ENCODE measurements around the gene TRPM3. TPM values are rescaled to one million over a fixed set of nuclear protein-coding genes. Genes with fewer than 3 reads are reported as not detected.
A peak's percentile ranks its signal among the peaks of the same experiment; 100 is the strongest.

The TRPM3 gene
- total RNA-seq, 2 donors from 2014 or later, result not detected

DNA sequence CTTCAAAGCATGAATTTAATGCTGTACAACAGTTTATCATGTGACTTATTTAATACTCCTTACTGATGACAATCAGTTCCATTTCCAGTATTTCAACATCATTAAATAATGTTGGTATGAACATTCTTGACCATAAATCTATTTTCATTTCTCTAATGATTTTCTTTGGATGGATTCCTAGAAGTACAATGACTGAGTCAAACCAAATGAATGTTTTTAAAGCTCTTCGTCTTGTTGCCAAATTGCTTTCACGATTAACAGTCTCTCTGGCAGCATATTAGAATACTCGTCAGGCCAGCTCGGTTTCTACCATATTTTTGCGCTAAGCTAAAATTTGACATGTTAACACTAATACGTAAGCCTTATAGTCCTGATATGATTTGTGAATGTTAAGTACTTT is 197.0 kb downstream of the TRPM3 start:
- H3K4me3 Mint-ChIP-seq, result no peak overlapping the region
- no peaks in the 10 kb centered on the region for H3K4me1 Mint-ChIP-seq (ENCODE audit: low read depth)
- no peak for DNase-seq
- no peaks in the 10 kb centered on the region for H3K36me3 Mint-ChIP-seq (ENCODE audit: insufficient read depth in 2 of 2)
- H3K9me3 Mint-ChIP-seq, result no peaks in the 10 kb centered on the region
- no peaks in the 10 kb centered on the region for H3K27me3 Mint-ChIP-seq (ENCODE audit: low read depth)
- no peak overlapping the region for H3K27ac Mint-ChIP-seq
- no peak for ATAC-seq (replicated peaks in 1 of 2)

DNA sequence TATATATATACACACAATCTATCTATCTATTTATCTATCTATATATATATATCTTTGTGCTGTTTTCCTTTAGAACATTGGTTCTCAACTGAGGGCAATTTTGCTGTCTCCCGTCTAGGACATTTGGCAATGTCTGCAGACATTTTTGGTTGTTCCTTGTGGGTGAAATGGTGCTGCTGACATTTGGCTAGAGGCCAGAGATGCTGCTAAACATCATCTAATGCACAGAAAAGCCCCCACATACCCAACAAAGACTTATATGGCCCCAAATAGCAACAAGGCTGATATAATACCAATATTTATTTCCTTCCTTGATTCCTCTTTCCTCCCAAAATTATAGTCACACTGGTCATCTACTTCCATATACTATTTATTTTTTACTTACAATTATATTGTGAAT is 197.5 kb downstream of the TRPM3 start:
- no peak for ATAC-seq (replicated peaks in 1 of 2)
- Mint-ChIP-seq H3K9me3 (no peaks in the 10 kb centered on the region), H3K27ac (no peak overlapping the region)

DNA sequence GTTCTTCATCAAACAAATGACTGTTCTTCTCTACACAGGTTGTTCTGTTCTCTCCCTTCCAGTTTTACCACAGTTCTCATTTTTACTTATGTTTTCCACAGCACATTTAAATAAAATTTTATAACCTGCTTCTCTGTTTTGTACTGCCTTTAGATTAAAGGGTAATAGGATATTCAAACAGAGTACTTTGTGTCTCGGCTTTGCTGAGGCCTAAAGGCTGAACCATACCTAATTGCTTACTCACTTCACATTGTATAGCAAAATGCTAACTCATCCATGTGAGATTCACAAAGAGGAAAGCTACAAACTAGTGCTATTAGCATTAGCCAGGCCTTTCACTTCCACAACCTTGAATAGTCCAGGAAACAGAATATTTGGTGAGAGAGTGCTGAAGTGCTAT is 200.3 kb downstream of the TRPM3 start:
- ATAC-seq (replicated peaks in 1 of 2), result no peak
- DNase-seq, result no peak
- H3K27me3 Mint-ChIP-seq (ENCODE audit: low read depth), result no peaks in the 10 kb centered on the region
- H3K4me3 Mint-ChIP-seq, result no peak overlapping the region
- H3K36me3 Mint-ChIP-seq (ENCODE audit: insufficient read depth in 2 of 2), result no peaks in the 10 kb centered on the region
- no peak overlapping the region for H3K27ac Mint-ChIP-seq
- peaks cover 0 to 3% of the 10 kb centered on the region in 2 donors for H3K9me3 Mint-ChIP-seq
- no peaks in the 10 kb centered on the region for H3K4me1 Mint-ChIP-seq (ENCODE audit: low read depth)

More for the DNA sequence above, 197.5 kb downstream of the TRPM3 start:
- Mint-ChIP-seq H3K4me3 (no peak overlapping the region), H3K4me1 (ENCODE audit: low read depth) (no peaks in the 10 kb centered on the region), H3K27me3 (ENCODE audit: low read depth) (no peaks in the 10 kb centered on the region), H3K36me3 (ENCODE audit: insufficient read depth in 2 of 2) (no peaks in the 10 kb centered on the region)
- DNase-seq, result no peak

DNA sequence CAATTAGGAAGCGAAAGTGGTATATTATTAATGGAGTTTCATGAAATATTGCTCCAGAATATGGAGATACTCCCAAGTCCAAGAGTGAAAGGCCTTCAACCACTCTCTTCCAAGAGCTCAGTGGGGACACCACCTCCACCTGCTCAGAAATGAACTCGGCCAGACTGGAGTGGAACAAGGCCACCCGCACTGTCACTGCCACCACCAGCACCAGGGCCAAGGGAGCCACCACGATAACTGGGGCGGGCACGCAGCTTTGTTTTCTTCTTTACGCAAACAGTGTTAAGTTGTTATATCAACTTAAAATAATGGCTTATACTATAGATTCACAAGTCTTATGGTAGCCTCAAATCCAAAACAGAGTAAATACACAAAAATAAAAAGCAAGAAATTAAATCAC is 204.1 kb downstream of the TRPM3 start:
- H3K4me3 Mint-ChIP-seq, result no peak overlapping the region
- no peaks in the 10 kb centered on the region for H3K4me1 Mint-ChIP-seq (ENCODE audit: low read depth)

DNA sequence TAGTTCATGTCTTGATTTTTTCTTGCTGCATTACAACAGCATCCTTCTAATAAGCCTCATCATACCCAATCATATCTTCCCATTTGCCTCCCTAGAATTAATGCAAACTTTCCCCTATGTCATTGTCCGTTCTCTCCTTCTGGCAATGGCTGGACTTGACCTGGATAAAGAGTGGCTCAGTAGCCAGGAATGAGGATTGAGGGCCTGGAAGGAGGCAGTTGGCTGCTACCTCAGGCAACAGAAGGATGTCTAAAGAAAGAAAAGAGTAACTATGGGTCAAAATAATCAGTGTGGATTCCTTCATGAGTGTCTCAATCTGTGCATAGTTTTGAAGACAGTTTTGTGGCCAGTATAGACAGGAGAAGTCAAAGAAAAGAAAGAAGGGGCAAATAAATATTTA is 209.6 kb downstream of the TRPM3 start:
- H3K9me3 Mint-ChIP-seq, result no peaks in the 10 kb centered on the region

More for the DNA sequence above, 204.1 kb downstream of the TRPM3 start:
- ATAC-seq (replicated peaks in 1 of 2), result no peak
- DNase-seq, result no peak
- Mint-ChIP-seq H3K9me3 (peaks cover 0 to 3% of the 10 kb centered on the region in 2 donors), H3K27ac (no peak overlapping the region), H3K27me3 (ENCODE audit: low read depth) (no peaks in the 10 kb centered on the region), H3K36me3 (ENCODE audit: insufficient read depth in 2 of 2) (no peaks in the 10 kb centered on the region)

DNA sequence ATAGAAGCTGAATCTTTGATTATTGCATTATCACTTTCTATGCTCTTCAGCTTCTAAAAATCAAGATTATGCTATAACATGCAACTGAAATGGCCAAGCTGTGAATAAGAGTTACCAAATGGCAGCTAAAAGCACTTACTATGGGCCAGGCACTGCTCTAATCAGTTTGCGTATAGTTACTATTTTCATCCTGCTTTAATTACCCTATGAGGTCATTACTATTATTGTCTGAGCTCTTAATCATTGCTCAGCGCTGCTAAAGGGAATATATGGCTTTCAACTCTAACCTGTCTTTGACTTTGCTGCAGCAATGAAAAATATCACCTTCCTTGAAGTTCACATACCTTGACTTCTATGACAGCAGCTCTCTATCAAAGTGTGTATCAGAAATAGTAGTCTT is 210.8 kb downstream of the TRPM3 start:
- H3K4me3 Mint-ChIP-seq, result no peak overlapping the region
- ATAC-seq (replicated peaks in 1 of 2), result no peak

More for the DNA sequence above, 209.6 kb downstream of the TRPM3 start:
- no peak overlapping the region for H3K27ac Mint-ChIP-seq
- H3K4me1 Mint-ChIP-seq (ENCODE audit: low read depth), result no peaks in the 10 kb centered on the region
- H3K4me3 Mint-ChIP-seq, result no peak overlapping the region
- H3K36me3 Mint-ChIP-seq (ENCODE audit: insufficient read depth in 2 of 2), result no peaks in the 10 kb centered on the region
- DNase-seq (no peak), ATAC-seq (replicated peaks in 1 of 2) (no peak)
- H3K27me3 Mint-ChIP-seq (ENCODE audit: low read depth), result no peaks in the 10 kb centered on the region

DNA sequence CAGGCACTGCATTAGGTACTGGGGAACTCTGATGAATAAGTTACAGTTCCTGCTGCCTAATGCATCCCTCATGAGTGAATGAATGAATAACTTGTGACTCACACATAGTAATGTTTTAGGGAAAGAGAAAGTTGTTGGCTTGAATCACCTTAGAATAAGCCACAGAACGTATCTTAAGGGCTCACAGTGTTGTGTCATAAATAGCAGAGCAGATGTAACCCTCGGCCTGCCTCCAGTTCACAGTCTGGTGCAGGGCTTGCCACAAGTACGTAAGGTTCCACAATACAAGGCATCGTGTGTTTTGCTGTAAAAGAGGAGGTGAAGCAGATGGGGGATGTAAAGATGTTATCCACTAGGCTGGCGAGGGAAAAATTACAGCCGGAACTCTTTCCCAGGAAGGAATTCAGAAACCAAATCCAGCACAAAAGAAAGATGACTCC is 218.7 kb downstream of the TRPM3 start:
- ATAC-seq (replicated peaks in 1 of 2), result peak in 1 of 2 donors; percentile 51
- H3K9me3 Mint-ChIP-seq, result no peaks in the 10 kb centered on the region

More for the DNA sequence above, 210.8 kb downstream of the TRPM3 start:
- no peaks in the 10 kb centered on the region for H3K4me1 Mint-ChIP-seq (ENCODE audit: low read depth)
- no peak for DNase-seq
- H3K27ac Mint-ChIP-seq, result no peak overlapping the region
- no peaks in the 10 kb centered on the region for H3K27me3 Mint-ChIP-seq (ENCODE audit: low read depth)
- no peaks in the 10 kb centered on the region for H3K36me3 Mint-ChIP-seq (ENCODE audit: insufficient read depth in 2 of 2)
- no peaks in the 10 kb centered on the region for H3K9me3 Mint-ChIP-seq

DNA sequence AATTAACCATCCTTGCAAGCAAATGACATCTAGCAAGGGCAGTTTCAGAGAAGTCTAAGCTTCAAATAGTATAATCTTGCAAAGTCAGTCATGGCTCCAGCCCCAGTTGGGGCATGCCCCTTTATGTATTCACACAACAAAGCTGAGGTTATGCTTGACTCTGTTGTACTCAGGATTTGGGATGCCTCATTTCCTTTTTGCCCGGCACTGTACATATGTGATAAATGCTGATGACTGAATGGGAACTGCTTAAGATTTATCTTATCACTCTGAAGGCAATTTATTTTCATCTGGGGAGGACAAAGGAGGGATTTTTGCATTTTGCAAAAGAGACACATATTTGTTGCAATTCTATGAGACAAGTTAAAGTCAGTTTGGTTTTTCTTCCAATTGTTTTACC is 219.2 kb downstream of the TRPM3 start:
- Mint-ChIP-seq H3K27me3 (ENCODE audit: low read depth) (peaks cover 5% of the 10 kb centered on the region), H3K27ac (no peak overlapping the region), H3K9me3 (no peaks in the 10 kb centered on the region), H3K36me3 (ENCODE audit: insufficient read depth in 2 of 2) (no peaks in the 10 kb centered on the region), H3K4me1 (ENCODE audit: low read depth) (no peaks in the 10 kb centered on the region), H3K4me3 (no peak overlapping the region)
- no peak for ATAC-seq (replicated peaks in 1 of 2)
- no peak for DNase-seq

More for the DNA sequence above, 218.7 kb downstream of the TRPM3 start:
- Mint-ChIP-seq H3K4me1 (ENCODE audit: low read depth) (no peaks in the 10 kb centered on the region), H3K27ac (no peak overlapping the region), H3K36me3 (ENCODE audit: insufficient read depth in 2 of 2) (no peaks in the 10 kb centered on the region), H3K4me3 (no peak overlapping the region), H3K27me3 (ENCODE audit: low read depth) (peaks cover 5% of the 10 kb centered on the region)
- no peak for DNase-seq

DNA sequence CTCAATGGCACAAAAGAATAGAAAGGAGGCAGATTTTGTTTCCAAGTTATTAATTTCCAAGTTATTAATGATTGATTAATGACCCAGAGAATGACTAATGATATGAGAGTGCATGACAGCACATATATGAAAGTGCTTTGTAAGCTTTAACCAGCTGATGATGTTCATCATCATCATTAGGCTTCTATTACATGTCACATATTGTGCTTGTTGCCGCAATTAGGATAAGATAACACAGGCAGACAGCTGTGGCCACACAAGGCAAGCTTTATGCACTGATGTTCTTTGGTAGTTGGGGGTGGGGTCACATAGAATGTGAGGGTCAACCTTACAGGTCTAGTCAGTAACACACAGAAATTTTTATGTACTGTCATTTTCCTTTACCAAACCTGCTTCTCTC is 219.7 kb downstream of the TRPM3 start:
- DNase-seq, result no peak
- no peaks in the 10 kb centered on the region for H3K9me3 Mint-ChIP-seq
- peaks cover 5% of the 10 kb centered on the region for H3K27me3 Mint-ChIP-seq (ENCODE audit: low read depth)
- no peaks in the 10 kb centered on the region for H3K36me3 Mint-ChIP-seq (ENCODE audit: insufficient read depth in 2 of 2)
- no peak for ATAC-seq (replicated peaks in 1 of 2)
- no peak overlapping the region for H3K4me3 Mint-ChIP-seq
- no peak overlapping the region for H3K27ac Mint-ChIP-seq
- H3K4me1 Mint-ChIP-seq (ENCODE audit: low read depth), result no peaks in the 10 kb centered on the region

DNA sequence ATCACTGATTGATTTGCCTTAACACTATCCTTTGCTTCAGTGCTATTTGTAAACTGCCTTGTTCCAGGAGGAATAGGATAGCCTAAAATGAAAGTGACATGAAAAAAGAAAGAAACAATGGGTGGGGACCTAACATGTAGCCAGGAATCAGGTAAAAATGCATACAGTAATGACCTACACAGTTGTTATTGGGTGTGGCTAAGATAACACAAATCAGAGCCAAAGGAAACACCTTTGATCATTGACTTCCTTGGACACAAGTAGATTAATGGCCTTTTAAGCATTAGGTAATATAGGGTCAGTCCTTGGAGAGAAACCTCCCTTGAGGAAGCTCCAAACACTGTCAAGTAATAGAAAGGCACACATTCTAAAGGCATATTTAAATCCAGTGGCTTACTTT is 220.4 kb downstream of the TRPM3 start:
- no peaks in the 10 kb centered on the region for H3K36me3 Mint-ChIP-seq (ENCODE audit: insufficient read depth in 2 of 2)
- ATAC-seq (replicated peaks in 1 of 2) (no peak), DNase-seq (no peak)
- H3K4me1 Mint-ChIP-seq (ENCODE audit: low read depth), result no peaks in the 10 kb centered on the region
- peaks cover 5% of the 10 kb centered on the region for H3K27me3 Mint-ChIP-seq (ENCODE audit: low read depth)
- H3K4me3 Mint-ChIP-seq, result no peak overlapping the region
- no peak overlapping the region for H3K27ac Mint-ChIP-seq
- H3K9me3 Mint-ChIP-seq, result no peaks in the 10 kb centered on the region

DNA sequence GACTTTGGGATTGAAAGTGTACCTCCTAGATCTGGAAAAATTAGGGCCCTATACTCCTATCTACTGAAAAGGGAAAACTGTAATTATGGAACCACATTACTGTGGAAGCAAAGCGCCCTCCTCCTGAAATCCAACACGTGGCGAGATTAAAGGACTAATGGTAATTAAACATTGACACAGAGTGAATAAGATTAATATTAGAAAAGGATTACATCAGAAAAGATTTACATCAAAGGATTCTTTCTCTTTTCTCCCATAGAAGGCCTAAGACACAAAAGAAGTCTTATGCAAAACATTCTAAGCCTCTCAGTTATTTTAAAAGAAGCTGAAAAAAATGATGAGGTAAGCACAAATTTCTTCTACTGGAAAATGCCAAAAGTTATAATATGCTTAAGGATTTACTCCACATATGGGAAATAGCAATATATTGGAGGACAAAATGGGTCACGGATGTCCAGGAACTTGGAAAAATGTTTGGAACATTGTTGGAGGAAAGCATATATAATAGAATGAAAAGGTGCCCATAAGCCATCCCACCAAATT is 227.8 kb downstream of the TRPM3 start:
- Mint-ChIP-seq H3K4me1 (ENCODE audit: low read depth) (no peaks in the 10 kb centered on the region), H3K4me3 (no peak overlapping the region), H3K9me3 (no peaks in the 10 kb centered on the region), H3K36me3 (ENCODE audit: insufficient read depth in 2 of 2) (no peaks in the 10 kb centered on the region), H3K27ac (no peak overlapping the region), H3K27me3 (ENCODE audit: low read depth) (no peaks in the 10 kb centered on the region)
- no peak for ATAC-seq (replicated peaks in 1 of 2)
- DNase-seq, result no peak

DNA sequence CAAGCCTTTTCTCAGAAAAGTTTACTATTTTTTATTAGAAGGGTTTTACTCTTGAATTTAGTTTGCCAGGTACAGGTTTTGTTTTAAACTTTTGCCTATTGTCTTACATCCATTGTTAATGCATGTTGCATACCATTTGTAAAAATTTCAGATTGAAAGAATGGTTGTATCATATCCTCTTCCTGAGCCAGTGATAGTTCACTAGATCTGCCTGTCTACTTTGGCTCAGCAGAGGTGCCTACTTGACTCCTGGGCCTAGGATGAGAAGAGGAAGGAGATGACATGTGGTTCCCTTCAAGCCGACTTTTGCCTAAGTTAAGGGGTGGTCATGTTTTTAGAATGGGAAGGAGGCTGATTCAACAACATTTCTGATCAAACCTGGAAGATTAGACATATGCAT is 232.9 kb downstream of the TRPM3 start:
- DNase-seq, result no peak
- no peaks in the 10 kb centered on the region for H3K4me1 Mint-ChIP-seq (ENCODE audit: low read depth)

DNA sequence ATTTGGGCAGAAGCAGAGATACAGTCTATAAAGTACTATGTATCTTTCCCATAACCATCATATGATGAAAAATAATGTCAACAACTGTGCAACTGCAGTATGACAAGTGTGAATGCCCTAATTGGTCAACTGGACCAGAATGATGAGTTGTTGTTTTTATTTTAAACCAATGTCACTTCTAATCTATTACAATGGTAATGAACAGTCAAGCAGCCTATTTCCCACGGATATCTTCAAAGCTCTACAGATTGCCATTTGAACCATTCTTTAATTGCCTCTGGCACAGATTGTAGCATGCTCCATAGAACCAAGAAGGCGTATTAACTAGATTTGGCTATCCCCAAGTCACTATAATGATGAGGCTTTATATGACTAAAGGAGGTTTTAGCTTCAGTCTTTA is 233.6 kb downstream of the TRPM3 start:
- no peak for ATAC-seq (replicated peaks in 1 of 2)
- H3K36me3 Mint-ChIP-seq (ENCODE audit: insufficient read depth in 2 of 2), result no peaks in the 10 kb centered on the region
- DNase-seq, result no peak
- no peak overlapping the region for H3K4me3 Mint-ChIP-seq
- no peaks in the 10 kb centered on the region for H3K27me3 Mint-ChIP-seq (ENCODE audit: low read depth)
- H3K27ac Mint-ChIP-seq, result no peak overlapping the region
- H3K9me3 Mint-ChIP-seq, result no peaks in the 10 kb centered on the region
- no peaks in the 10 kb centered on the region for H3K4me1 Mint-ChIP-seq (ENCODE audit: low read depth)

More for the DNA sequence above, 232.9 kb downstream of the TRPM3 start:
- Mint-ChIP-seq H3K27me3 (ENCODE audit: low read depth) (no peaks in the 10 kb centered on the region), H3K27ac (no peak overlapping the region), H3K4me3 (no peak overlapping the region), H3K36me3 (ENCODE audit: insufficient read depth in 2 of 2) (no peaks in the 10 kb centered on the region), H3K9me3 (no peaks in the 10 kb centered on the region)
- no peak for ATAC-seq (replicated peaks in 1 of 2)
